PC-3 (cell line): ENCODE data around the gene DHRS11. TPM values are rescaled to one million over a fixed set of nuclear protein-coding genes. Genes with fewer than 3 reads are reported as not detected.

Experiments used
- ATAC-seq: fragments of 200-7000 bp; cut with Tn5 transposase; 2 replicates; pipeline ENCODE4 v1.9.1; 2020; ENCODE audit warnings: mild to moderate bottlenecking, moderate library complexity
- BruUV-seq: library from RNA; stranded (reverse); fragments of 400-500 nt; replicated peaks from 2 replicates; lab custom pipeline; 2021; lab: Mats Ljungman, UMichigan
- CTCF ChIA-PET: fragments of 300-600 bp; sonication (Branson Sonifier 250); formaldehyde crosslinking; loops from one replicate; lab custom pipeline; 2022; ENCODE audit warnings: antibody characterized with exemption; lab: Charles Lee
- POLR2A ChIA-PET: fragments of 300-600 bp; sonication (Branson Sonifier 250); formaldehyde crosslinking; loops from one replicate; lab custom pipeline; 2022; ENCODE audit warnings: antibody characterized with exemption; ENCODE audit not compliant: unreplicated experiment; lab: Charles Lee
- DNase-seq: peaks from one replicate; pipeline ENCODE4 v3.0.0-alpha.2; 2015
- H2AFZ ChIP-seq: fragments of 300-600 bp; sonication (generic); 2 replicates; pipeline ENCODE4 v1.6.0; 2016; ENCODE audit warnings: antibody characterized with exemption, low read length
- H3F3A ChIP-seq: fragments of 300-600 bp; sonication (generic); one replicate; pipeline ENCODE4 v1.6.0; 2017; ENCODE audit warnings: antibody characterized with exemption, low read length, control low read depth, mild to moderate bottlenecking; ENCODE audit not compliant: unreplicated experiment
- H3K27ac ChIP-seq: fragments of 300-600 bp; sonication (generic); 2 replicates; pipeline ENCODE4 v1.5.1; 2016; ENCODE audit warnings: mild to moderate bottlenecking, low read length
- H3K27me3 ChIP-seq: fragments of 300-600 bp; sonication (generic); 2 replicates; pipeline ENCODE4 v1.6.1; 2016; ENCODE audit warnings: low read length, mixed read lengths
- H3K36me3 ChIP-seq: fragments of 300-600 bp; sonication (generic); 2 replicates; pipeline ENCODE4 v1.6.1; 2016; ENCODE audit warnings: low read depth, mixed run types, low read length, mixed read lengths
- H3K4me1 ChIP-seq: fragments of 300-600 bp; sonication (generic); 2 replicates; pipeline ENCODE4 v1.5.1; 2016; ENCODE audit warnings: low read length; ENCODE audit not compliant: insufficient read depth
- H3K4me2 ChIP-seq: fragments of 300-600 bp; sonication (generic); 2 replicates; pipeline ENCODE4 v1.6.0; 2016; ENCODE audit warnings: low read length
- H3K4me3 ChIP-seq: fragments of 300-600 bp; sonication (generic); 2 replicates; pipeline ENCODE4 v1.5.1; 2016; ENCODE audit warnings: mild to moderate bottlenecking, low read length, mixed read lengths
- H3K79me2 ChIP-seq: fragments of 300-600 bp; sonication (generic); 2 replicates; pipeline ENCODE4 v1.6.1; 2017; ENCODE audit warnings: low read length, mixed read lengths
- H3K9ac ChIP-seq: fragments of 300-600 bp; sonication (generic); 2 replicates; pipeline ENCODE4 v1.6.0; 2016; ENCODE audit warnings: mild to moderate bottlenecking, low read length
- H3K9me2 ChIP-seq: fragments of 300-600 bp; sonication (generic); replicated peaks from 2 replicates; pipeline ENCODE4 v1.6.1; 2016; ENCODE audit warnings: mixed run types, low read length, mixed read lengths
- H3K9me3 ChIP-seq: fragments of 300-600 bp; sonication (generic); 2 replicates; pipeline ENCODE4 v1.6.1; 2016; ENCODE audit warnings: low read length, mixed read lengths
- H4K20me1 ChIP-seq: fragments of 300-600 bp; sonication (generic); 2 replicates; pipeline ENCODE4 v1.6.1; 2016; ENCODE audit warnings: low read length, mixed read lengths
- CTCF ChIP-seq: fragments of 300-600 bp; sonication (generic); conservative IDR thresholded peaks from 2 replicates; pipeline ENCODE4 v1.5.1; 2017; ENCODE audit warnings: antibody characterized with exemption, low read depth, mild to moderate bottlenecking, low read length
- EZH2 ChIP-seq: fragments of 300-600 bp; sonication (generic); IDR thresholded peaks from one replicate; pipeline ENCODE4 v1.6.1; 2017; ENCODE audit warnings: antibody characterized with exemption, mild to moderate bottlenecking, low read length; ENCODE audit not compliant: unreplicated experiment
- EZH2phosphoT487 ChIP-seq: fragments of 300-600 bp; sonication (generic); IDR thresholded peaks from 2 replicates; pipeline ENCODE4 v1.6.1; 2018; ENCODE audit warnings: mild to moderate bottlenecking, antibody characterized with exemption, low read length, borderline replicate concordance
- intact Hi-C: fragments of 100-400 bp; cut with micrococcal nuclease; formaldehyde crosslinking; loops from 2 replicates; pipeline ENCODE4 v1.9.0; 2023
- total RNA-seq: library from RNA; depleted of rRNA; stranded (reverse); fragments of >200 nt; gene quantifications from 2 replicates; pipeline ENCODE4 v1.2.3, GENCODE V29; 2014

The DHRS11 gene
- total RNA-seq, 1 experiment from 2014 or later = 14.8 TPM

- H3K4me1 ChIP-seq = no peaks in the 10 kb centered on the region
- intact Hi-C loops = no loop called here
- TF ChIP-seq EZH2 (no peak), CTCF (no peak), EZH2phosphoT487 (no peak)
- ChIA-PET CTCF (no interaction called here), POLR2A (no interaction called here)
- no peak overlapping the region for H3K4me2 ChIP-seq
- H3K79me2 ChIP-seq = no peaks in the 10 kb centered on the region
- H2AFZ ChIP-seq = no peak overlapping the region
- no peaks in the 10 kb centered on the region for H3K9me2 ChIP-seq
- DNase-seq = no peak
- H3K27ac ChIP-seq = no peak overlapping the region
- H3K4me3 ChIP-seq = no peak overlapping the region
- ATAC-seq = no peak
- no peaks in the 10 kb centered on the region for H4K20me1 ChIP-seq
- H3K9me3 ChIP-seq = no peaks in the 10 kb centered on the region
- no peak overlapping the region for H3K9ac ChIP-seq
- no peaks in the 10 kb centered on the region for H3K27me3 ChIP-seq
- H3F3A ChIP-seq = no peaks in the 10 kb centered on the region
- no TSS peak for BruUV-seq
- H3K36me3 ChIP-seq = no peaks in the 10 kb centered on the region
Observed at GRCh38 chr17:36617773-36618172, 26.1 kb downstream of the DHRS11 start.

- TF ChIP-seq EZH2 = no peak
- intact Hi-C loops = no loop called here
- Histone ChIP-seq H4K20me1 (no peaks in the 10 kb centered on the region), H3K4me1 (no peaks in the 10 kb centered on the region), H3K9me2 (no peaks in the 10 kb centered on the region), H3K9ac (no peak overlapping the region), H3F3A (no peaks in the 10 kb centered on the region), H3K9me3 (no peaks in the 10 kb centered on the region), H3K27ac (no peak overlapping the region), H3K27me3 (no peaks in the 10 kb centered on the region), H3K79me2 (no peaks in the 10 kb centered on the region), H3K36me3 (no peaks in the 10 kb centered on the region), H2AFZ (no peak overlapping the region), H3K4me2 (no peak overlapping the region), H3K4me3 (no peak overlapping the region)
- ATAC-seq (no peak), DNase-seq (no peak)
- ChIA-PET CTCF (no interaction called here), POLR2A (no interaction called here)
- BruUV-seq = no TSS peak
Observed at GRCh38 chr17:36623281-36623680, 31.6 kb downstream of the DHRS11 start.

GRCh38 chr17:36625188-36625587, 33.5 kb downstream of the DHRS11 start:
- TF ChIP-seq EZH2phosphoT487 (no peak), EZH2 (no peak), CTCF (no peak)
- no peak overlapping the region for H3K27ac ChIP-seq
- H3F3A ChIP-seq = no peaks in the 10 kb centered on the region
- ChIA-PET POLR2A (no interaction called here), CTCF (no interaction called here)
- no peaks in the 10 kb centered on the region for H4K20me1 ChIP-seq
- BruUV-seq = no TSS peak
- no peaks in the 10 kb centered on the region for H3K9me3 ChIP-seq
- H3K4me3 ChIP-seq = no peak overlapping the region
- H3K79me2 ChIP-seq = no peaks in the 10 kb centered on the region
- no peaks in the 10 kb centered on the region for H3K27me3 ChIP-seq
- H3K9ac ChIP-seq = no peak overlapping the region
- no peaks in the 10 kb centered on the region for H3K9me2 ChIP-seq
- ATAC-seq (no peak), DNase-seq (no peak)
- H3K4me1 ChIP-seq = no peaks in the 10 kb centered on the region
- no peak overlapping the region for H3K4me2 ChIP-seq
- H2AFZ ChIP-seq = no peak overlapping the region
- no peaks in the 10 kb centered on the region for H3K36me3 ChIP-seq
- intact Hi-C loops = loop anchor here (5.0 kb wide), 1 partner anchor 327 kb away; no protein-coding TSS in a partner anchor
